SJCRH30 (cell line): Measurements from ENCODE around the gene AKAP6. TPM values are rescaled to one million over a fixed set of nuclear protein-coding genes. Genes with fewer than 3 reads are reported as not detected.
A peak's percentile ranks its signal among the peaks of the same experiment; 100 is the strongest.

ENCODE experiments used
- DNase-seq, 2 experiments: peaks; one replicate each; pipeline ENCODE4 v3.0.0-alpha.2; 2015 to 2020
- H3K27ac ChIP-seq: fragments of 250-450 bp; sonication (Bioruptor Pico); 2 replicates; pipeline ENCODE4 v1.5.1; 2020; ENCODE audit warnings: mild to moderate bottlenecking, moderate library complexity
- H3K27me3 ChIP-seq: fragments of 250-450 bp; sonication (Bioruptor Pico); 2 replicates; pipeline ENCODE4 v1.5.1; 2020; ENCODE audit warnings: mild to moderate bottlenecking, moderate library complexity
- H3K36me3 ChIP-seq: fragments of 250-450 bp; sonication (Bioruptor Pico); 2 replicates; pipeline ENCODE4 v1.5.1; 2020; ENCODE audit warnings: mild to moderate bottlenecking, moderate library complexity
- H3K4me1 ChIP-seq: fragments of 250-450 bp; sonication (Bioruptor Pico); 2 replicates; pipeline ENCODE4 v1.5.1; 2020; ENCODE audit warnings: mild to moderate bottlenecking, moderate library complexity
- H3K4me3 ChIP-seq: fragments of 250-450 bp; sonication (Bioruptor Pico); 2 replicates; pipeline ENCODE4 v1.5.1; 2020; ENCODE audit warnings: mild to moderate bottlenecking, moderate library complexity
- H3K9me3 ChIP-seq: fragments of 250-450 bp; sonication (Bioruptor Pico); replicated peaks from 2 replicates; pipeline ENCODE4 v1.5.1; 2020; ENCODE audit warnings: mild to moderate bottlenecking, moderate library complexity
- total RNA-seq: library from RNA; depleted of rRNA; stranded (reverse); fragments of >200 nt; shearing (Covaris generic); gene quantifications from 2 replicates; pipeline ENCODE4 v1.2.3, GENCODE V29; 2014

AKAP6 gene
- total RNA-seq, 1 experiment from 2014 or later, result 14.6 TPM

DNA sequence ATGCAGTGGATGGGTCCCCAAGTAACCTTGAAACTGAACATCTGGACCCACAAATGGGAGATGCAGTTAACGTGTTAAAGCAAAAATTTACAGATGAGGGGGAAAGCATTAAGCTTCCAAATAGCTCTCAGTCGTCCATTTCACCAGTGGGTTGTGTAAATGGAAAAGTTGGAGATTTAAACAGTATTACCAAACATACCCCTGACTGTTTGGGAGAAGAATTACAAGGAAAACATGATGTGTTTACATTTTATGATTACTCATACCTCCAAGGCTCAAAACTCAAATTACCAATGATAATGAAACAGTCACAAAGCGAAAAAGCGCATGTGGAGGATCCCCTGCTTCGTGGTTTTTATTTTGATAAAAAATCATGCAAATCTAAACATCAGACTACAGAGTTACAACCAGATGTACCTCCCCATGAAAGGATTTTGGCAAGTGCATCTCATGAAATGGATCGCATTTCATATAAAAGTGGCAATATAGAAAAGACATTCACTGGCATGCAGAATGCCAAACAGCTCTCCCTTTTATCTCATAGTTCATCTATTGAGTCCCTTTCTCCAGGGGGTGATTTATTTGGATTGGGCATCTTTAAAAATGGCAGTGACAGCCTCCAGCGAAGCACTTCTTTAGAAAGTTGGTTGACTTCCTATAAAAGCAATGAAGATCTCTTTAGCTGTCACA is 493.0 kb downstream of the AKAP6 start:
- Histone ChIP-seq H3K36me3 (0 out of 2 replicates have a peak, but pooled peaks cover 2% of the 10 kb centered on the region), H3K27me3 (no peaks in the 10 kb centered on the region), H3K4me1 (peaks cover 5% of the 10 kb centered on the region), H3K27ac (no peak overlapping the region), H3K9me3 (no peaks in the 10 kb centered on the region), H3K4me3 (no peak overlapping the region)
- no peak for DNase-seq

DNA sequence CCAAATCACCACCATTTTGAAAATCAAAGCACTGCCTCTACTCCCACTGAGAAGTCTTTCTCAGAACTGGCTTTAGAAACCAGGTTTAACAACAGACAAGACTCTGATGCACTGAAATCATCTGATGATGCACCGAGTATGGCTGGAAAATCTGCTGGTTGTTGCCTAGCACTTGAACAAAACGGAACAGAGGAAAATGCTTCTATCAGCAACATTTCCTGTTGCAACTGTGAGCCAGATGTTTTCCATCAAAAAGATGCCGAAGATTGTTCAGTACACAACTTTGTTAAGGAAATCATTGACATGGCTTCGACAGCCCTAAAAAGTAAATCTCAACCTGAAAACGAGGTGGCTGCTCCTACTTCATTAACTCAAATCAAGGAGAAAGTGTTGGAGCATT is 494.6 kb downstream of the AKAP6 start:
- peaks cover 21% of the 10 kb centered on the region for H3K4me1 ChIP-seq
- no peak overlapping the region for H3K4me3 ChIP-seq
- no peak for DNase-seq
- H3K27me3 ChIP-seq, result no peaks in the 10 kb centered on the region
- no peaks in the 10 kb centered on the region for H3K9me3 ChIP-seq
- no peak overlapping the region for H3K27ac ChIP-seq
- 0 out of 2 replicates have a peak, but pooled peaks cover 2% of the 10 kb centered on the region for H3K36me3 ChIP-seq

DNA sequence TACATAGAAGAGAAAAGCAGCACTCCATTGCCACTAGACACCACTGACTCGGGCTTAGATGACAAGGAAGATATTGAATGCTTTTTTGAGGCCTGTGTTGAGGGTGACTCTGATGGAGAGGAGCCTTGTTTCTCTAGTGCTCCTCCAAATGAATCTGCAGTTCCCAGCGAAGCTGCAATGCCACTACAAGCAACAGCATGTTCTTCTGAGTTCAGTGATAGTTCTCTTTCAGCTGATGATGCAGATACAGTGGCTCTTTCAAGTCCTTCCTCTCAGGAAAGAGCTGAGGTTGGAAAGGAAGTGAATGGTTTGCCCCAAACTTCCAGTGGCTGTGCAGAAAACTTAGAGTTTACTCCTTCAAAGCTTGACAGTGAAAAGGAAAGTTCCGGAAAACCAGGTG is 495.1 kb downstream of the AKAP6 start:
- Histone ChIP-seq H3K36me3 (0 out of 2 replicates have a peak, but pooled peaks cover 2% of the 10 kb centered on the region), H3K9me3 (no peaks in the 10 kb centered on the region), H3K4me1 (peaks cover 26% of the 10 kb centered on the region), H3K27ac (no peak overlapping the region), H3K4me3 (no peak overlapping the region), H3K27me3 (no peaks in the 10 kb centered on the region)
- no peak for DNase-seq

DNA sequence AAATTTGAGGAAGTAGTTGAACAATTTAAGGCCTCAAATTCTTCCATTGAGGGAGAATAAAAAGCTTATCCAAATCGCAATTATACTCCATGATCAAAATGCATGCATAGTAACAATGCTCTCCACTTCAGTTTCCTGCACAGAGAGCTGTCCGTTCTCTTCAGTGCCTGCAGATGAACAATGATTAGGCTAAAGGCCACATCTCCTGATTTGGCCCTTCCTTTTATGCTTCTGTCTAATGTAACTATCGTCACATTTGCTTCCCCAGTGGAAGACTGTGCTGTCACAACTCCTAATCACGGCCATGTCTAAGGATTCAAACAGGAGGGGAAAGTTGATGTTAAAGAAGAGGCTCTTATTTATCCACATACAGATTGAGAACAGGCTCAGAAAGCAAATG is 496.0 kb downstream of the AKAP6 start:
- Histone ChIP-seq H3K4me1 (peaks cover 29% of the 10 kb centered on the region), H3K4me3 (no peak overlapping the region), H3K36me3 (0 out of 2 replicates have a peak, but pooled peaks cover 2% of the 10 kb centered on the region), H3K9me3 (no peaks in the 10 kb centered on the region), H3K27me3 (no peaks in the 10 kb centered on the region), H3K27ac (no peak overlapping the region)
- DNase-seq, result no peak

DNA sequence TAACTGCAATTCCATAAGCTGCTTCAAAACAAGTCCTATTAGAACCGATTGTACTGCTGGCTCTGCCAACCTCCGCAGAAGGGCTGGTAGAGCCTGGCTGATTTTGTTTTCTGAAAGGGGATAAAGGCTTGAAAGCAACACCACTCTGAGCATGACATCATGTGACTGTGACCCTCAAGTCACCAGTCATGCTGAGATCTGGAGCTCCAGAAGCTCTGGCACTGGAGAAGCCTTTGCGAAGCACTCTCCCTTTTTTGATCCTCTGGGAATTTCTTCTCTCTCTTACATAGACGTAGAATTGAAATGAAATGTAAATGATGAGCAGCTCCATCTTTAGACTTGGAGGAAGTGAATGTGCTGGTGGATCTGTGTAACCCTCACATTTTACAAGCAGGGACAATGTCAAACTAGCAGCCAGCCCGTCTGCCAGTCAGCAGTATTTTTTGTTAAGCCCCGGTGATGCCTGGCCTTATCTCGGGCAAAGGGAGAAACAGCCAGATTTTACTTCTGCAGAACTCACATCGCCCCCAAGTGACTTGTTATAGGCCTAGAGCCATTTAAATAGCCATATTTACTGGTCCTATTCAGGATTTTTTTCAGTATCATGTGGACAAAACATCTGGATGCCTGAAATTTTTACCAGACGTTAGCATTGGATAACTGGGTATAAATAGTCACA is 497.4 kb downstream of the AKAP6 start:
- H3K27me3 ChIP-seq, result no peaks in the 10 kb centered on the region
- H3K9me3 ChIP-seq, result no peaks in the 10 kb centered on the region
- peak in 1 of 2 experiments; percentile 21 for DNase-seq

DNA sequence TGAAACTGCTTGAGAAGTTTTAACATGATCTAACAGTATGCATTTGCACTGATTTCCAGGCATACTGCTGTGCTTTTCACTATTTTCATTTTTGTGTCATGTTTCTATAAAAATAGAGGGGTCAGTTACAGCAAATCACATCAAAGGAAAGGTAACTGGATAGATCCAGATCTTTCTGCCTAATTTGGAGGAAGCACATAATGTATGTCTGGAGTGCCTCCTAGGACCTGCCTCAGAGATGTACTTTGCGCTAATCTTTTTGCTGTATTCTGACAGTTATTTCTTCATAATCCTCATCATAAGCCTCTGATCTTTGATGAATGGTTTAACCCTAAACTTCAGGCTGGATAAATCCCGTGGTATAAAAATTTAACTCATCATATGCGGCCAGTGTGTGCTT is 498.4 kb downstream of the AKAP6 start:
- Histone ChIP-seq H3K4me1 (peaks cover 32% of the 10 kb centered on the region), H3K36me3 (no peaks in the 10 kb centered on the region), H3K4me3 (no peak overlapping the region), H3K9me3 (no peaks in the 10 kb centered on the region), H3K27me3 (no peaks in the 10 kb centered on the region), H3K27ac (no peak overlapping the region; the same call in 1 of the 2 replicates)
- no peak for DNase-seq

More for the DNA sequence above, 497.4 kb downstream of the AKAP6 start:
- Histone ChIP-seq H3K36me3 (0 out of 2 replicates have a peak, but pooled peaks cover 2% of the 10 kb centered on the region), H3K4me3 (no peak overlapping the region), H3K27ac (no peak overlapping the region), H3K4me1 (peaks cover 32% of the 10 kb centered on the region)

DNA sequence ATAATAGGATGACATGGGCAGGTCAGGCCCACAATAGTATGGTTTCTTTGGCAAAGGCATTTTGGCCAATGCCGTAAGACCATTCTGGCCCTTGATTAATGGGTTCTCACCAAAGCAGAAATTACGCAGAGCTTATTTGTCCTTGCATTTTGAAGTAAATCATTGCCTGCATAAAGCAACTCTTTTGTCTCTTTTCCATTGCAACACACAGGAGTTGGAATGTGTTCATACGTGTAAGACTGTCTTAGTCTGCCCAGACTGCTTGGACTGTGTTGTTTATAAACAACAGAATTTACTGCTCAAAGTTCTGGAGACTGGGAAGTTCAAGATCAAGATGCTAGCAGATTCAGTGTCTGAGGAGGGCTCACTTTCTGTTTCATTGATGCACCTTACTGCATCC is 506.8 kb downstream of the AKAP6 start:
- Histone ChIP-seq H3K36me3 (no peaks in the 10 kb centered on the region), H3K4me1 (no peaks in the 10 kb centered on the region), H3K27me3 (no peaks in the 10 kb centered on the region), H3K4me3 (no peak overlapping the region), H3K27ac (no peak overlapping the region), H3K9me3 (no peaks in the 10 kb centered on the region)
- no peak for DNase-seq

DNA sequence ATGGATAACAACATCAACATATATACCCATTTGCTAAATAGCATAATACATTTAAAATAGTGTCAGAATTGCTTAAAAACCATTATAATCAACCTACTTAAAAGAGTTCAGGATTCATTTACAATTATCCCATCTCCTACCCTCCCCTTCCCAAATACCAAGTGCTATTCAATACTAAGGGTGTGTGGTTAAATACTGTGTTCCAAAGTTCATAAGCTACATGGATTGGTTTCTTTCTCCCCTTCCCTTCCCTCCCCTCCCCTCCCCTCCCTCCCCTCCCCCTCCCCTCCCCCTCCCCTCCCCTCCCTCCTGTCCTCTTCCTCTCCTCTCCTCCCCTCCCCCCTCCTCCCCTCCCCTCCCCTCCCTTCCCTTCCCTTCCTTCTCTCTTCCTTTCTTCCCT is 512.6 kb downstream of the AKAP6 start:
- Histone ChIP-seq H3K4me1 (no peaks in the 10 kb centered on the region), H3K9me3 (no peaks in the 10 kb centered on the region), H3K4me3 (no peak overlapping the region), H3K36me3 (no peaks in the 10 kb centered on the region), H3K27ac (no peak overlapping the region), H3K27me3 (no peaks in the 10 kb centered on the region)
- DNase-seq, result no peak

DNA sequence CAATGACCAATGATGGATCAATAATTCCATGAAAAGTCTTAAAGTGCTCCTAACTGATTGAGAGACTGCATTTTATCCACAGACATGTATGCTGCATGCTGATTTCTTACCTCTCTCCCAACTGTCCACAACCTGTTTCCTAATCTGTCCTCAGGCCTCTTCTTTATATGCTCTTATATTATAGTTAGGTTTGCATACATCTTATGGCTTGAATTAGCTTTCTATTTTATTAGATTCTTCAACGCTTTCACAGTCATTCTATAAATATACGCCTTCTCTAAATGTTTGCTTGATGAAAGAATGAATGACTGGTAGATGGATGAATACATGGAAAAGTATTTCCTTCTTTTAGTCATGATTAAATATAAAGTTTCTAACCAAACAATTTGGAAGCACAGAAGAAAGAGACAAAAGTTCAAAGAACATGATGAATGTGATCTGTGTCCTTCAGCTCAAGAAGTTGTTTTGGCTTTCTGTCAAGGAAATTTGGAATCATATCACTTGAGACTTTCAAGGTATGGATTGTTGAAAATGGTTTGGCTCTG is 517.8 kb downstream of the AKAP6 start:
- Histone ChIP-seq H3K9me3 (no peaks in the 10 kb centered on the region), H3K4me1 (no peaks in the 10 kb centered on the region), H3K27me3 (no peaks in the 10 kb centered on the region), H3K27ac (no peak overlapping the region), H3K36me3 (no peaks in the 10 kb centered on the region), H3K4me3 (no peak overlapping the region)
- no peak for DNase-seq

DNA sequence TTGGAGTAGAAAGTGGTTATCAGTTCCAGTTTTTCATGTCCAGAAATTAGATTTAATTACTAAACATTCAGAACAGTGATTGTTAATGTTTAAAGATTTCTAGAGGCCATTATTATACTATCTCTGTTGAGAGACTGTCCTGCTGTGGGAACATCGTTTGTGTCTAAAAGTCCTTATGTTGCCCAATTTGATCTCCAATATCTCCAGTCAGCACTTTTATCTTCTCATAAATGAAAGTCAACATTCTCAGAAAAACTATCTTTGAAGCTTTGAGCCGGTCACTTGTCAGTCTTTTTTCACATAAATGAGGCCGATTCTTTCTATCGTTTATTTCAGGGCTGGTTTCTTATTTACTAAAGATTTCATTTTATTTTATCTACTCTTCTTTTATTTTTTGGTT is 518.8 kb downstream of the AKAP6 start:
- Histone ChIP-seq H3K9me3 (no peaks in the 10 kb centered on the region), H3K27me3 (no peaks in the 10 kb centered on the region), H3K27ac (no peak overlapping the region), H3K4me3 (no peak overlapping the region), H3K36me3 (no peaks in the 10 kb centered on the region), H3K4me1 (no peaks in the 10 kb centered on the region)
- DNase-seq, result no peak

DNA sequence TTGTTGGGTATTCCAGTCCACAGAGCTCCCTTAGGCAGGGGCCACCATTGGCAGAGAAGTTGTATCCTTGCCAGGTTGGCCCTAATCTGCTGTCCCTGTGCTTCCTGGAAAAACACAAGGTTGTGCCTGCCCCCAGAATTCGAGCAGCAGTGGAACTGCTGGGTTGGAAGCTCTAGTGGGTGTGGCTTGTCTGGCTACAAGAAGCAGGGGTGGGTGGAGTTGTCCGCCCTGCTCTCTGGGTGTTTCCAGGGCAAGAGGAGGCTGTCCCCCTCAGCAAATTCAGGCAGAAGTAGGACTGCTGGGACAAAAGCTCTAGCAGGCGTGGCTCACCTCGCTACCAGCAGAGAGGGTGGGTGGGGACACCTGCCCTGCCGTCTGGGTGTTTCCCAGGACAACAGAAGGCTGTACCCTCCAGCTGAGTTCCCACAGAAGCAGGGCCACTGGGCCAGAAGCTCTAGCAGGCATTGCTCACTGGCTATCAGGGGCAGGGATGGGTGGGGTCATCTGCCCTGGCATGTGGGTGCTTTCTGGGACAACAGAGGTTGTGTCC is 536.8 kb downstream of the AKAP6 start:
- H3K27me3 ChIP-seq, result no peaks in the 10 kb centered on the region
- no peaks in the 10 kb centered on the region; the same call in none of the 2 replicates for H3K9me3 ChIP-seq
- H3K4me3 ChIP-seq, result no peak overlapping the region
- no peaks in the 10 kb centered on the region for H3K4me1 ChIP-seq
- no peaks in the 10 kb centered on the region for H3K36me3 ChIP-seq
- H3K27ac ChIP-seq, result no peak overlapping the region
- DNase-seq, result peak in 1 of 2 experiments; percentile 6

DNA sequence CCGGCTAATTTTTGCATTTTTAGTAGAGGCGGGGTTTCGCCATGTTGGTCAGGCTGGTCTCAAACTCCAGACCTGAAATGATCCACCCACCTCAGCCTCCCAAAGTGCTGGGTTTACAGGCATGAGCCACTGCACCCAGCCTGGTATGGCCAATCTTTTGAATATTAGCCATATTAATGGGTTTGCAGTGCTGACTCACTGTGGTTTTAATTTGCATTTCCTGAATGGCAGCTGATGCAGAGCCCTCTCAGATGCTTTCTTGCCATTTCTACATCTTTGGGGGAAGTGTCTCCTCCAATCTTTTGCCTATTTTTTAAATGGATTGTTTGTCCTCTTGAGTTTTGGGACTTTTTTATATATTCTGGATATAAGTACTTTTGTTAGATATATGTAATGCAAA is 554.1 kb downstream of the AKAP6 start:
- Histone ChIP-seq H3K4me3 (no peak overlapping the region), H3K27me3 (no peaks in the 10 kb centered on the region), H3K9me3 (no peaks in the 10 kb centered on the region; the same call in 1 of the 2 replicates), H3K36me3 (no peaks in the 10 kb centered on the region), H3K27ac (no peak overlapping the region), H3K4me1 (no peaks in the 10 kb centered on the region)
- no peak for DNase-seq
